Gastrocnemius medialis (tissue), 4 donors: ENCODE results near the gene TRIM27.
A peak's percentile ranks its signal among the peaks of the same experiment; 100 is the strongest.

ENCODE experiments used
- POLR2A ChIP-seq, 2 donors: fragments of 450-650 bp; IDR thresholded peaks; one replicate each; pipeline ENCODE4 v1.6.1; 2017; ENCODE audit warnings: antibody characterized with exemption in 2 of 2, mild to moderate bottlenecking in 2 of 2, moderate library complexity in 2 of 2
- TF ChIP-seq, protein P1 (sequence below), 5 experiments: fragments of 450-650 bp in 3 of 5; fragments of 200-600 bp in 2 of 5; sonication (generic) in 2 of 5; IDR thresholded peaks in 4 of 5; conservative IDR thresholded peaks in 1 of 5; 1 replicate in 4 of 5; 2 replicates in 1 of 5; pipeline ENCODE4 v1.5.1; 2016 to 2019; ENCODE audit warnings: antibody characterized with exemption in 5 of 5, mild to moderate bottlenecking in 3 of 5, moderate library complexity in 3 of 5

DNA sequence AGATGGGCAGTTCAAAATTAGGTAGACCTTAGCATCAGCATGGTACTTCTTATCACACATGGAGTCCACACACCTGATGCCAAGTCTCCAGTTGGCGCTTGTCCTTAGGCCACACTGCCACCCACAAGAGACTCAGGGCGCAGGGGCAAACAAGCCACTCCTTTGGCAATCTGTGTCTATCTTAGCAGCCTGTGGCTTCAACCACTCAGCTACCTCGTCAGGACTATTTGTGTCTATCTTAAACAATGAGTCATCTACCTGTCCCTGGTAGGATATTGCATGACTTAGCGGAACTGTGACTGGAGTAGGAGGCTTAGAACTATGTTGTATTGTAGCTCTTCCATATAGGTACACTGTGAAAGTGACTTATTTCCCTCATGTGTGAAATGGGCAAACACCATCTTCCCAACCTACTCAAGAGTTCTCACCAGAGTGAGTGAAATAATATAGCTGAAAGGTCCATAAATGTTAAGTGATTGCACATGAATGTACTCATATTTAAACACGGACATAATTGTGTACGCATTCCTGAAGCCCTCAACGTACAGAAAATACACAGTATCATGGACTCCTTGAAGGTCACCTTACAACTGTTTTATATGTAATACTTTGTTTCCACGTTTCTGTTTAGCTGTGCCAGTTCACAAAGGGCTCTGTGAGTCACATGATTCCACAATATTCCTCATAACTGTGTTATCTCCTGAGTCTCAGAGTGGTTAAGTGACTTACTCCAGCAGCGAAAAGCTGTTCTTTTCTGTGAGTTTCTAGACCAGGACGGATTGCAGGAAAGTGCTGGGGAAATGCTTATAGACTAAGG is 1.6 kb downstream of the TRIM27 start:
- peak in 1 of 2 donors; percentile 18 for TF ChIP-seq POLR2A (IDR thresholded peaks at IDR 0.05)
- TF ChIP-seq, protein P1, sequence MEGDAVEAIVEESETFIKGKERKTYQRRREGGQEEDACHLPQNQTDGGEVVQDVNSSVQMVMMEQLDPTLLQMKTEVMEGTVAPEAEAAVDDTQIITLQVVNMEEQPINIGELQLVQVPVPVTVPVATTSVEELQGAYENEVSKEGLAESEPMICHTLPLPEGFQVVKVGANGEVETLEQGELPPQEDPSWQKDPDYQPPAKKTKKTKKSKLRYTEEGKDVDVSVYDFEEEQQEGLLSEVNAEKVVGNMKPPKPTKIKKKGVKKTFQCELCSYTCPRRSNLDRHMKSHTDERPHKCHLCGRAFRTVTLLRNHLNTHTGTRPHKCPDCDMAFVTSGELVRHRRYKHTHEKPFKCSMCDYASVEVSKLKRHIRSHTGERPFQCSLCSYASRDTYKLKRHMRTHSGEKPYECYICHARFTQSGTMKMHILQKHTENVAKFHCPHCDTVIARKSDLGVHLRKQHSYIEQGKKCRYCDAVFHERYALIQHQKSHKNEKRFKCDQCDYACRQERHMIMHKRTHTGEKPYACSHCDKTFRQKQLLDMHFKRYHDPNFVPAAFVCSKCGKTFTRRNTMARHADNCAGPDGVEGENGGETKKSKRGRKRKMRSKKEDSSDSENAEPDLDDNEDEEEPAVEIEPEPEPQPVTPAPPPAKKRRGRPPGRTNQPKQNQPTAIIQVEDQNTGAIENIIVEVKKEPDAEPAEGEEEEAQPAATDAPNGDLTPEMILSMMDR (IDR thresholded peaks at IDR 0.05 in 4 of 5, conservative IDR thresholded peaks at IDR 0.05 in 1 of 5) = no peak
